H1 (cell line): ENCODE measurements around the gene SERPINA6. TPM values are rescaled to one million over a fixed set of nuclear protein-coding genes. Genes with fewer than 3 reads are reported as not detected.

Source experiments
- CEBPB ChIP-seq: IDR thresholded peaks from 2 replicates; pipeline ENCODE4 v1.6.1; 2012; ENCODE audit warnings: low read depth, low read length
- EZH2 ChIP-seq: fragments of 200-600 bp; sonication (generic); IDR thresholded peaks from 2 replicates; pipeline ENCODE4 v1.7.1; 2012; ENCODE audit warnings: low read depth, mild to moderate bottlenecking, moderate library complexity, low read length, inconsistent platforms; ENCODE audit not compliant: severe bottlenecking
- HDAC6 ChIP-seq: IDR thresholded peaks from one replicate; pipeline ENCODE4 v1.7.1; 2012; ENCODE audit warnings: low read depth, mild to moderate bottlenecking, inconsistent platforms, low read length, moderate library complexity
- KDM5A ChIP-seq: fragments of 200-600 bp; IDR thresholded peaks from 2 replicates; pipeline ENCODE4 v1.7.1; 2012; ENCODE audit warnings: mild to moderate bottlenecking, low read length, inconsistent platforms, mixed read lengths
- RFX5 ChIP-seq: IDR thresholded peaks from 2 replicates; pipeline ENCODE4 v1.6.1; 2011; ENCODE audit warnings: low read depth, low read length, improper control_type of control experiment, borderline replicate concordance
- SP2 ChIP-seq: IDR thresholded peaks from 2 replicates; pipeline ENCODE4 v1.6.1; 2012; ENCODE audit warnings: mild to moderate bottlenecking, low read length, inconsistent platforms
- TBP ChIP-seq: IDR thresholded peaks from 2 replicates; pipeline ENCODE4 v1.6.1; 2011; ENCODE audit warnings: low read depth, low read length, improper control_type of control experiment
- YY1 ChIP-seq: IDR thresholded peaks from 2 replicates; pipeline ENCODE4 v1.6.1; 2011; ENCODE audit warnings: low read depth, mild to moderate bottlenecking, low read length
- polyA plus RNA-seq, 7 experiments: library from polyadenylated mRNA; depleted of rRNA in 3 of 7; stranded (reverse) in 5 of 7; unstranded in 2 of 7; fragments of >200 nt in 5 of 7; fragments of 200-250 nt in 2 of 7; gene quantifications; 1 replicate in 5 of 7; 2 replicates in 1 of 7; 4 replicates in 1 of 7; pipeline versions ENCODE4 v1.2.1 to v1.2.3, GENCODE V29; 2011 to 2013; ENCODE audit warnings: missing spikeins in 2 of 7, mixed read lengths in 2 of 7
- total RNA-seq: library from RNA; stranded (reverse); fragmentation: NEBNext Ultra II Directional; extraction: Animal tissue kit (Norgen Biotek cat#: 25700); gene quantifications from 2 replicates; pipeline ENCODE4 v1.2.1, GENCODE V29; 2021
- TF ChIP-seq, protein P1 (sequence below): IDR thresholded peaks from 2 replicates; pipeline ENCODE4 v1.6.1; 2012; ENCODE audit warnings: low read length, inconsistent platforms
- TF ChIP-seq, protein P2 (sequence below), 3 experiments: IDR thresholded peaks; 1 replicate in 2 of 3; 2 replicates in 1 of 3; pipeline versions ENCODE4 v1.5.1 to v1.6.1; 2011; ENCODE audit warnings: low read length in 3 of 3, mild to moderate bottlenecking in 3 of 3, inconsistent platforms in 2 of 3, low read depth in 1 of 3, moderate library complexity in 1 of 3; ENCODE audit not compliant: insufficient read depth in 1 of 3; ENCODE audit errors: control extremely low read depth in 1 of 3
- TF ChIP-seq, protein P3 (sequence below): IDR thresholded peaks from 2 replicates; pipeline ENCODE4 v1.6.1; 2011; ENCODE audit warnings: low read depth, mild to moderate bottlenecking, low read length; ENCODE audit not compliant: insufficient read depth

The SERPINA6 gene
- total and polyA plus RNA-seq, 2 of the 8 experiments (the other 6 are each of a cell fraction or from before 2014, with no cell fraction given): not detected

DNA sequence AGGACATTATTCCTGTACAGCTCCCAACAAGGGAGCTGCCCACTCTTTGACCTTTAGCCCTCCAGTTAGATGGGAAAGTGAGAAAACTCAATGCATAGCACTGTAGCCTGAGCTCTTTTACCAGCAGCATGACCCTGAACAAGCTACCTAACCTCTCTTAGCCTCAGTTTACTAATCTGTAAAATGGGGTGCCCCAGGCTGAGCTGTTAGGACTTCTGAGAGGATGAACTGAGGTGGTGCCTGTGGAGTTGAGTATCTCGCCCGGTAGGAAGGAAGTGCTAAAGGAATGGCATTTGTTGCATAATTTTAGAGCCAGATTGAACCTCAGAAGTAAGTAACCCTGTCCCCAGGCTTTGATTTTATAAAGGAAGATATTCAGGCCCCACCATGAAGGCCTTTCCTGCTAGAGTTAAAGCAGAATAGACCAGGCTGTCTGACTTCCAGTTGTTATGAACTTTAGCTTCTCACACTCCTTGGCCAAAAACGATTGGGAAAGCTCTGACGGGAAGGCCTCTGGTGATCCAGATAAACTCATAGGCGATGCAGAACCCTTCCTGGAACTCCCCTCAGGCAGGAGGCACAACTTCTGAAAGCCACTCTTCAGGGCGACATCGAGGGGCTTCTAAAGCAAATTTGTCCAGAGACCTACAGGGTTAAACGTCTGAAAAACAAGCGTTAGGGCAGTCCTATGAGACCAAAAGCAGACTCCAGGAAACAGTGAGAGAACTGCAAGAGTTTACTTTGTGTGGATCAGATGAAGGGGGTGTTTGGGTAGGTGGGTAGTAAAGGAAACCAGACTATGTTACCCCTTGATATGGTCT lies 27.6 kb downstream of the SERPINA6 start (continued):
- TF ChIP-seq, protein P1, sequence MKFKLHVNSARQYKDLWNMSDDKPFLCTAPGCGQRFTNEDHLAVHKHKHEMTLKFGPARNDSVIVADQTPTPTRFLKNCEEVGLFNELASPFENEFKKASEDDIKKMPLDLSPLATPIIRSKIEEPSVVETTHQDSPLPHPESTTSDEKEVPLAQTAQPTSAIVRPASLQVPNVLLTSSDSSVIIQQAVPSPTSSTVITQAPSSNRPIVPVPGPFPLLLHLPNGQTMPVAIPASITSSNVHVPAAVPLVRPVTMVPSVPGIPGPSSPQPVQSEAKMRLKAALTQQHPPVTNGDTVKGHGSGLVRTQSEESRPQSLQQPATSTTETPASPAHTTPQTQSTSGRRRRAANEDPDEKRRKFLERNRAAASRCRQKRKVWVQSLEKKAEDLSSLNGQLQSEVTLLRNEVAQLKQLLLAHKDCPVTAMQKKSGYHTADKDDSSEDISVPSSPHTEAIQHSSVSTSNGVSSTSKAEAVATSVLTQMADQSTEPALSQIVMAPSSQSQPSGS: no peak
- TF ChIP-seq EZH2 (no peak), YY1 (no peak), SP2 (no peak), KDM5A (no peak), CEBPB (no peak), TBP (no peak), HDAC6 (no peak), RFX5 (no peak)
- TF ChIP-seq, protein P2, sequence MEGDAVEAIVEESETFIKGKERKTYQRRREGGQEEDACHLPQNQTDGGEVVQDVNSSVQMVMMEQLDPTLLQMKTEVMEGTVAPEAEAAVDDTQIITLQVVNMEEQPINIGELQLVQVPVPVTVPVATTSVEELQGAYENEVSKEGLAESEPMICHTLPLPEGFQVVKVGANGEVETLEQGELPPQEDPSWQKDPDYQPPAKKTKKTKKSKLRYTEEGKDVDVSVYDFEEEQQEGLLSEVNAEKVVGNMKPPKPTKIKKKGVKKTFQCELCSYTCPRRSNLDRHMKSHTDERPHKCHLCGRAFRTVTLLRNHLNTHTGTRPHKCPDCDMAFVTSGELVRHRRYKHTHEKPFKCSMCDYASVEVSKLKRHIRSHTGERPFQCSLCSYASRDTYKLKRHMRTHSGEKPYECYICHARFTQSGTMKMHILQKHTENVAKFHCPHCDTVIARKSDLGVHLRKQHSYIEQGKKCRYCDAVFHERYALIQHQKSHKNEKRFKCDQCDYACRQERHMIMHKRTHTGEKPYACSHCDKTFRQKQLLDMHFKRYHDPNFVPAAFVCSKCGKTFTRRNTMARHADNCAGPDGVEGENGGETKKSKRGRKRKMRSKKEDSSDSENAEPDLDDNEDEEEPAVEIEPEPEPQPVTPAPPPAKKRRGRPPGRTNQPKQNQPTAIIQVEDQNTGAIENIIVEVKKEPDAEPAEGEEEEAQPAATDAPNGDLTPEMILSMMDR (IDR thresholded peaks at IDR 0.05; ENCODE audit: control extremely low read depth in 1 of 3, insufficient read depth in 1 of 3, low read depth in 1 of 3, low read length in 3 of 3): no peak
- TF ChIP-seq, protein P3, sequence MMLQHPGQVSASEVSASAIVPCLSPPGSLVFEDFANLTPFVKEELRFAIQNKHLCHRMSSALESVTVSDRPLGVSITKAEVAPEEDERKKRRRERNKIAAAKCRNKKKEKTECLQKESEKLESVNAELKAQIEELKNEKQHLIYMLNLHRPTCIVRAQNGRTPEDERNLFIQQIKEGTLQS: no peak
